GM21528 (cell line): ENCODE measurements around the gene WDR13.

ENCODE experiments used
- ATAC-seq: cut with Tn5 transposase; IDR thresholded peaks from one replicate; pipeline ENCODE4 v1.9.1; 2021; ENCODE audit warnings: mild to moderate bottlenecking, moderate library complexity; ENCODE audit not compliant: unreplicated experiment, low FRiP score

The WDR13 gene

GRCh38 chrX:48591255-48591791 is 6.0 kb upstream of the WDR13 start:
- no peak for ATAC-seq

- ATAC-seq = no peak
These were observed 4.3 kb upstream of the WDR13 start for GRCh38 chrX:48592971-48593370.

GRCh38 chrX:48595929-48596328 is 1.4 kb upstream of the WDR13 start:
- ATAC-seq = no peak

- no peak for ATAC-seq
These were observed 1.3 kb downstream of the WDR13 start for GRCh38 chrX:48598614-48599013.

GRCh38 chrX:48599341-48599740 is 2.0 kb downstream of the WDR13 start:
- ATAC-seq = no peak

- ATAC-seq = no peak
These were observed 2.9 kb downstream of the WDR13 start for GRCh38 chrX:48600226-48600625.

GRCh38 chrX:48601741-48602394 is 4.6 kb downstream of the WDR13 start:
- no peak for ATAC-seq

GRCh38 chrX:48604701-48605100 is 7.4 kb downstream of the WDR13 start:
- no peak for ATAC-seq

GRCh38 chrX:48606091-48606490 is 8.8 kb downstream of the WDR13 start:
- ATAC-seq = no peak

- ATAC-seq = no peak
These were observed 14.4 kb downstream of the WDR13 start for GRCh38 chrX:48611703-48612102.

- ATAC-seq = no peak
These were observed 16.3 kb downstream of the WDR13 start for GRCh38 chrX:48613502-48614160.

- ATAC-seq = no peak
These were observed 19.3 kb downstream of the WDR13 start for GRCh38 chrX:48616576-48616975.

GRCh38 chrX:48617542-48618340 is 20.4 kb downstream of the WDR13 start:
- ATAC-seq = no peak

- no peak for ATAC-seq
These were observed 29.4 kb downstream of the WDR13 start for GRCh38 chrX:48626401-48627298.

- ATAC-seq = no peak
These were observed 34.2 kb downstream of the WDR13 start for GRCh38 chrX:48631376-48632090.

GRCh38 chrX:48632207-48632606 is 34.9 kb downstream of the WDR13 start:
- ATAC-seq = no peak

GRCh38 chrX:48636301-48636700 is 39.0 kb downstream of the WDR13 start:
- no peak for ATAC-seq

GRCh38 chrX:48636776-48637175 is 39.5 kb downstream of the WDR13 start:
- no peak for ATAC-seq

GRCh38 chrX:48645669-48646068 is 48.4 kb downstream of the WDR13 start:
- no peak for ATAC-seq

GRCh38 chrX:48648336-48648751 is 51.1 kb downstream of the WDR13 start:
- no peak for ATAC-seq
